ENCODE measurements around the gene CACNA1H. TPM values are rescaled to one million over a fixed set of nuclear protein-coding genes. Genes with fewer than 3 reads are reported as not detected.
"Not testable (repeated sequence)": the region's sequence is repeated elsewhere in the genome, so short reads cannot be mapped to it uniquely, and the experiment has no call there.

Gene CACNA1H
- polyA plus RNA-seq, 1 donor: 9.8 TPM

GRCh38 chr16:1228227-1228626 lies 75.3 kb downstream of the CACNA1H start:
- H3K36me3 ChIP-seq (ENCODE audit: control insufficient read depth, insufficient read depth, low read length); DNase-seq; H3K27ac ChIP-seq (ENCODE audit: low read length); H3K9me3 ChIP-seq (ENCODE audit: control insufficient read depth, low read depth, low read length); H3K27me3 ChIP-seq (ENCODE audit: control insufficient read depth, insufficient read depth, low read length); H3K4me3 ChIP-seq (ENCODE audit: low read length): not testable (repeated sequence)
- WGBS (ENCODE audit: insufficient coverage, low lambda C conversion rate): 0% methylated on average over 1 of the region's 7 CpGs
- H3K4me1 ChIP-seq (ENCODE audit: control insufficient read depth, insufficient read depth, low read length): peaks cover 14% of the 10 kb centered on the region

- no CpG with 5 or more reads among the region's 13 CpGs for WGBS (ENCODE audit: insufficient coverage, low lambda C conversion rate)
- DNase-seq: not testable (repeated sequence)
Observed at GRCh38 chr16:1229476-1229875, 76.6 kb downstream of the CACNA1H start.

GRCh38 chr16:1230084-1230470 lies 77.2 kb downstream of the CACNA1H start, which contains the start of gene TPSB2:
TPSB2 (minus strand) TSS chr16:1230184; CDS start chr16:1229951, 233 bp downstream.
- H3K9me3 ChIP-seq (ENCODE audit: control insufficient read depth, low read depth, low read length); H3K4me3 ChIP-seq (ENCODE audit: low read length); H3K27me3 ChIP-seq (ENCODE audit: control insufficient read depth, insufficient read depth, low read length); H3K36me3 ChIP-seq (ENCODE audit: control insufficient read depth, insufficient read depth, low read length); H3K4me1 ChIP-seq (ENCODE audit: control insufficient read depth, insufficient read depth, low read length); DNase-seq; H3K27ac ChIP-seq (ENCODE audit: low read length): not testable (repeated sequence)
- WGBS (ENCODE audit: insufficient coverage, low lambda C conversion rate): no CpG with 5 or more reads among the region's 11 CpGs

More at GRCh38 chr16:1229476-1229875, 76.6 kb downstream of the CACNA1H start:
- H3K27ac ChIP-seq (ENCODE audit: low read length); H3K36me3 ChIP-seq (ENCODE audit: control insufficient read depth, insufficient read depth, low read length); H3K4me3 ChIP-seq (ENCODE audit: low read length); H3K27me3 ChIP-seq (ENCODE audit: control insufficient read depth, insufficient read depth, low read length); H3K9me3 ChIP-seq (ENCODE audit: control insufficient read depth, low read depth, low read length): not testable (repeated sequence)
- peaks cover 12% of the 10 kb centered on the region for H3K4me1 ChIP-seq (ENCODE audit: control insufficient read depth, insufficient read depth, low read length)

- WGBS (ENCODE audit: insufficient coverage, low lambda C conversion rate): no CpG with 5 or more reads among the region's 17 CpGs
- H3K4me1 ChIP-seq (ENCODE audit: control insufficient read depth, insufficient read depth, low read length); H3K27ac ChIP-seq (ENCODE audit: low read length); H3K4me3 ChIP-seq (ENCODE audit: low read length); H3K9me3 ChIP-seq (ENCODE audit: control insufficient read depth, low read depth, low read length); H3K36me3 ChIP-seq (ENCODE audit: control insufficient read depth, insufficient read depth, low read length); DNase-seq; H3K27me3 ChIP-seq (ENCODE audit: control insufficient read depth, insufficient read depth, low read length): not testable (repeated sequence)
Observed at GRCh38 chr16:1230471-1231212, 77.7 kb downstream of the CACNA1H start.

GRCh38 chr16:1231301-1231700 lies 78.4 kb downstream of the CACNA1H start:
- not testable (repeated sequence) for H3K4me1 ChIP-seq (ENCODE audit: control insufficient read depth, insufficient read depth, low read length); H3K9me3 ChIP-seq (ENCODE audit: control insufficient read depth, low read depth, low read length); H3K36me3 ChIP-seq (ENCODE audit: control insufficient read depth, insufficient read depth, low read length); DNase-seq; H3K27ac ChIP-seq (ENCODE audit: low read length); H3K4me3 ChIP-seq (ENCODE audit: low read length); H3K27me3 ChIP-seq (ENCODE audit: control insufficient read depth, insufficient read depth, low read length)
- no CpG with 5 or more reads among the region's 7 CpGs for WGBS (ENCODE audit: insufficient coverage, low lambda C conversion rate)

- not testable (repeated sequence) for H3K27me3 ChIP-seq (ENCODE audit: control insufficient read depth, insufficient read depth, low read length); H3K4me3 ChIP-seq (ENCODE audit: low read length); DNase-seq; H3K9me3 ChIP-seq (ENCODE audit: control insufficient read depth, low read depth, low read length); H3K36me3 ChIP-seq (ENCODE audit: control insufficient read depth, insufficient read depth, low read length); H3K27ac ChIP-seq (ENCODE audit: low read length); H3K4me1 ChIP-seq (ENCODE audit: control insufficient read depth, insufficient read depth, low read length)
- no CpG with 5 or more reads among the region's 47 CpGs for WGBS (ENCODE audit: insufficient coverage, low lambda C conversion rate)
Observed at GRCh38 chr16:1232049-1232748, 79.3 kb downstream of the CACNA1H start.

GRCh38 chr16:1236659-1237058 lies 83.8 kb downstream of the CACNA1H start:
- not testable (repeated sequence) for H3K27ac ChIP-seq (ENCODE audit: low read length); H3K4me1 ChIP-seq (ENCODE audit: control insufficient read depth, insufficient read depth, low read length); DNase-seq; H3K27me3 ChIP-seq (ENCODE audit: control insufficient read depth, insufficient read depth, low read length); H3K4me3 ChIP-seq (ENCODE audit: low read length); H3K9me3 ChIP-seq (ENCODE audit: control insufficient read depth, low read depth, low read length); H3K36me3 ChIP-seq (ENCODE audit: control insufficient read depth, insufficient read depth, low read length)
- no CpG with 5 or more reads among the region's 29 CpGs for WGBS (ENCODE audit: insufficient coverage, low lambda C conversion rate)

- DNase-seq: no peak
- Histone ChIP-seq H3K4me1 (ENCODE audit: control insufficient read depth, insufficient read depth, low read length) (no peaks in the 10 kb centered on the region), H3K9me3 (ENCODE audit: control insufficient read depth, low read depth, low read length) (no peaks in the 10 kb centered on the region), H3K27ac (ENCODE audit: low read length) (no peak overlapping the region), H3K36me3 (ENCODE audit: control insufficient read depth, insufficient read depth, low read length) (no peaks in the 10 kb centered on the region), H3K4me3 (ENCODE audit: low read length) (no peak overlapping the region), H3K27me3 (ENCODE audit: control insufficient read depth, insufficient read depth, low read length) (no peaks in the 10 kb centered on the region)
- WGBS (ENCODE audit: insufficient coverage, low lambda C conversion rate): no CpG with 5 or more reads among the region's 9 CpGs
Observed at GRCh38 chr16:1237990-1238389, 85.1 kb downstream of the CACNA1H start.

GRCh38 chr16:1238909-1239308 lies 86.0 kb downstream of the CACNA1H start:
- H3K4me1 ChIP-seq (ENCODE audit: control insufficient read depth, insufficient read depth, low read length); H3K4me3 ChIP-seq (ENCODE audit: low read length); H3K27me3 ChIP-seq (ENCODE audit: control insufficient read depth, insufficient read depth, low read length); H3K36me3 ChIP-seq (ENCODE audit: control insufficient read depth, insufficient read depth, low read length); H3K27ac ChIP-seq (ENCODE audit: low read length); DNase-seq; H3K9me3 ChIP-seq (ENCODE audit: control insufficient read depth, low read depth, low read length): not testable (repeated sequence)
- no CpG with 5 or more reads among the region's 23 CpGs for WGBS (ENCODE audit: insufficient coverage, low lambda C conversion rate)

- not testable (repeated sequence) for H3K27me3 ChIP-seq (ENCODE audit: control insufficient read depth, insufficient read depth, low read length); DNase-seq; H3K4me3 ChIP-seq (ENCODE audit: low read length); H3K9me3 ChIP-seq (ENCODE audit: control insufficient read depth, low read depth, low read length); H3K27ac ChIP-seq (ENCODE audit: low read length); H3K4me1 ChIP-seq (ENCODE audit: control insufficient read depth, insufficient read depth, low read length); H3K36me3 ChIP-seq (ENCODE audit: control insufficient read depth, insufficient read depth, low read length)
- WGBS (ENCODE audit: insufficient coverage, low lambda C conversion rate): no CpG with 5 or more reads among the region's 9 CpGs
Observed at GRCh38 chr16:1239575-1239974, 86.7 kb downstream of the CACNA1H start.

- H3K36me3 ChIP-seq (ENCODE audit: control insufficient read depth, insufficient read depth, low read length); H3K27me3 ChIP-seq (ENCODE audit: control insufficient read depth, insufficient read depth, low read length); H3K27ac ChIP-seq (ENCODE audit: low read length); H3K9me3 ChIP-seq (ENCODE audit: control insufficient read depth, low read depth, low read length); DNase-seq; H3K4me3 ChIP-seq (ENCODE audit: low read length); H3K4me1 ChIP-seq (ENCODE audit: control insufficient read depth, insufficient read depth, low read length): not testable (repeated sequence)
- no CpG with 5 or more reads among the region's 12 CpGs for WGBS (ENCODE audit: insufficient coverage, low lambda C conversion rate)
Observed at GRCh38 chr16:1240436-1240835, 87.5 kb downstream of the CACNA1H start, which contains the start of gene TPSAB1. TPSAB1 (plus strand) TSS chr16:1240705; CDS start chr16:1240939, 234 bp downstream.
